Measurements from ENCODE around the gene SULT1A3.
"Not testable (repeated sequence)": the region's sequence is repeated elsewhere in the genome, so short reads cannot be mapped to it uniquely, and the experiment has no call there.

DNA sequence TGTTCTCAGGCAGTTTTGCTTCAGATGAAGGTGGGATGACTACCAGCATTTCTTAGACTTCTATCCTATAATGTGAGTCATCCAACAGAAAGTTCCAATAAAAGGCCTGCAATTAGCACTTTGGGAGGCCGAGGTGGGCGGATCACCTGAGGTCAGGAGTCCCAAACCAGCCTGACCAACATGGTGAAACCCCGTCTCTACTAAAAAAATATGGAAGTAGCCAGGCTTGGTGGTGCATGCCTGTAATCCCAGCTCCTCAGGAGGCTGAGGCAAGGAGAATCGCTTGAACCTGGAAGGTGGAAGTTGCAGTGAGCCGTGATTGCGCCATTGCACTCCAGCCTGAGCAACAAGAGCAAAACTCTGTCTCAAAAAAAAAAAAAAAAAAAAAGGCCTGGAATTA, 22.2 kb upstream of the SULT1A3 start:
- TF ChIP-seq CTCF (conservative IDR thresholded peaks at IDR 0.05 in 1 of 2, IDR thresholded peaks at IDR 0.05 in 1 of 2; ENCODE audit: extremely low read depth in 1 of 2, insufficient read depth in 1 of 2, low read depth in 1 of 2, low read length in 2 of 2); EZH2 (IDR thresholded peaks at IDR 0.05; ENCODE audit: borderline replicate concordance, low read length): not testable (repeated sequence)
